Activated CD8-positive, alpha-beta memory T cell treated with anti-CD3 and anti-CD28 coated beads for 1 hour (primary cell): ENCODE data around the gene HCN4.

Experiments used
- DNase-seq, 2 donors: peaks; one replicate each; pipeline ENCODE4 v3.0.0-alpha.2; 2020; ENCODE audit warnings: low read depth in 1 of 2; ENCODE audit errors: extremely low read depth in 1 of 2

The HCN4 gene

GRCh38 chr15:73382115-73382514 is 13.4 kb upstream of the HCN4 start:
- no peak for DNase-seq

- DNase-seq, result no peak
Measured at GRCh38 chr15:73380661-73381060, 11.9 kb upstream of the HCN4 start.

GRCh38 chr15:73378089-73378488 is 9.3 kb upstream of the HCN4 start:
- DNase-seq, result no peak

- no peak for DNase-seq
Measured at GRCh38 chr15:73375755-73376305, 7.1 kb upstream of the HCN4 start.

- DNase-seq, result no peak
Measured at GRCh38 chr15:73375012-73375411, 6.3 kb upstream of the HCN4 start.

- DNase-seq, result no peak
Measured at GRCh38 chr15:73374604-73375003, 5.8 kb upstream of the HCN4 start.

GRCh38 chr15:73373221-73373620 is 4.5 kb upstream of the HCN4 start:
- DNase-seq, result no peak

- DNase-seq, result no peak
Measured at GRCh38 chr15:73371812-73372211, 3.1 kb upstream of the HCN4 start.

GRCh38 chr15:73370151-73370550 is 1.4 kb upstream of the HCN4 start:
- DNase-seq, result no peak

- no peak for DNase-seq
Measured at GRCh38 chr15:73369154-73369694, 466 bp upstream of the HCN4 start.

GRCh38 chr15:73367624-73368300 is 996 bp downstream of the HCN4 start:
- no peak for DNase-seq

GRCh38 chr15:73366766-73367623 is 1.8 kb downstream of the HCN4 start:
- no peak for DNase-seq

GRCh38 chr15:73364070-73364469 is 4.7 kb downstream of the HCN4 start:
- no peak for DNase-seq

- DNase-seq, result no peak
Measured at GRCh38 chr15:73362900-73363299, 5.9 kb downstream of the HCN4 start.

GRCh38 chr15:73361337-73361736 is 7.4 kb downstream of the HCN4 start:
- DNase-seq, result no peak

GRCh38 chr15:73359651-73360050 is 9.1 kb downstream of the HCN4 start:
- DNase-seq, result no peak

GRCh38 chr15:73357999-73358665 is 10.6 kb downstream of the HCN4 start:
- DNase-seq, result no peak

- no peak for DNase-seq
Measured at GRCh38 chr15:73355612-73356265, 13.0 kb downstream of the HCN4 start.

- no peak for DNase-seq
Measured at GRCh38 chr15:73354241-73354640, 14.5 kb downstream of the HCN4 start.

- no peak for DNase-seq
Measured at GRCh38 chr15:73353734-73354133, 15.0 kb downstream of the HCN4 start.

- no peak for DNase-seq
Measured at GRCh38 chr15:73352082-73352481, 16.7 kb downstream of the HCN4 start.
